Stomach (tissue), 9 donors: Measurements from ENCODE around the gene CYP26B1. TPM values are rescaled to one million over a fixed set of nuclear protein-coding genes. Genes with fewer than 3 reads are reported as not detected.

Experiments used
- DNase-seq, 2 donors: peaks; one replicate each; pipeline versions ENCODE4 v3.0.0 to v3.0.0-alpha.2; 2013 to 2019
- H3K27ac ChIP-seq, 5 donors: fragments of 200-600 bp in 4 of 5; sonication (generic) in 4 of 5; one replicate each; pipeline ENCODE4 v1.5.1; 2013 to 2019; ENCODE audit warnings: mild to moderate bottlenecking in 1 of 5, moderate library complexity in 1 of 5
- H3K27me3 ChIP-seq, 3 donors: fragments of 200-600 bp; sonication (generic); one replicate each; pipeline ENCODE4 v1.5.1; 2017 to 2019; ENCODE audit warnings: mixed run types in 1 of 3
- H3K36me3 ChIP-seq, 4 donors: fragments of 200-600 bp; sonication (generic); 1 replicate in 3 of 4; 2 replicates in 1 of 4; pipeline ENCODE4 v1.5.1; 2016 to 2019
- H3K4me1 ChIP-seq, 4 donors: fragments of 200-600 bp; sonication (generic); one replicate each; pipeline ENCODE4 v1.5.1; 2016 to 2019
- H3K4me3 ChIP-seq, 4 donors: fragments of 200-600 bp; sonication (generic) in 3 of 4; one replicate each; pipeline ENCODE4 v1.5.1; 2016 to 2019; ENCODE audit warnings: mild to moderate bottlenecking in 1 of 4
- H3K9me3 ChIP-seq, 4 donors: fragments of 200-600 bp; sonication (generic); one replicate each; pipeline ENCODE4 v1.5.1; 2016 to 2019
- CTCF ChIP-seq, 7 experiments: fragments of 450-650 bp in 4 of 7; fragments of 200-600 bp in 3 of 7; sonication (generic) in 3 of 7; IDR thresholded peaks; one replicate each; pipeline ENCODE4 v1.5.1; 2016 to 2019; ENCODE audit warnings: antibody characterized with exemption in 7 of 7, control low read depth in 2 of 7, mild to moderate bottlenecking in 1 of 7
- EP300 ChIP-seq: sonication (generic); formaldehyde crosslinking; IDR thresholded peaks from one replicate; pipeline ENCODE4 v1.6.1; 2017; ENCODE audit warnings: antibody characterized with exemption
- POLR2A ChIP-seq, 4 donors: fragments of 450-650 bp; IDR thresholded peaks; one replicate each; pipeline ENCODE4 v1.6.1; 2016; ENCODE audit warnings: antibody characterized with exemption in 4 of 4, control low read depth in 2 of 4, mild to moderate bottlenecking in 1 of 4, moderate library complexity in 1 of 4
- POLR2AphosphoS5 ChIP-seq, 3 donors: sonication (generic); formaldehyde crosslinking; IDR thresholded peaks; one replicate each; pipeline ENCODE4 v1.6.1; 2016; ENCODE audit warnings: antibody characterized with exemption in 3 of 3
- WGBS, 5 donors: extraction: QIAGEN DNeasy Blood & Tissue Kit in 3 of 5; methylation state at CpG; one replicate each; pipeline versions ENCODE4 v1.1.5 to v1.1.7; 2013 to 2018; 5-methylcytosine and 5-hydroxymethylcytosine counted together
- intact Hi-C: fragments of 100-400 bp; cut with DNase I; formaldehyde crosslinking; loops from one replicate; pipeline ENCODE4 v1.15.1; 2023; ENCODE audit warnings: low total_unique reads
- polyA plus RNA-seq, 3 donors: library from polyadenylated mRNA; stranded (reverse); fragments of 200-250 nt; gene quantifications; one replicate each; pipeline ENCODE4 v1.2.3, GENCODE V29; 2013
- total RNA-seq, 5 donors: library from RNA; depleted of rRNA; stranded (reverse); fragments of >200 nt; gene quantifications; one replicate each; pipeline versions ENCODE4 v1.1.0 to v1.2.3, GENCODE V29; 2014 to 2016
- donor health status: healthy with polysubstance abuse.
- donor health status: Bipolar disorder and iron deficiency.
- donor health status: healthy.

The CYP26B1 gene
- total and polyA plus RNA-seq, 8 donors, result 0.45 to 2.4 (median 1.1) TPM; not detected in 3

DNA sequence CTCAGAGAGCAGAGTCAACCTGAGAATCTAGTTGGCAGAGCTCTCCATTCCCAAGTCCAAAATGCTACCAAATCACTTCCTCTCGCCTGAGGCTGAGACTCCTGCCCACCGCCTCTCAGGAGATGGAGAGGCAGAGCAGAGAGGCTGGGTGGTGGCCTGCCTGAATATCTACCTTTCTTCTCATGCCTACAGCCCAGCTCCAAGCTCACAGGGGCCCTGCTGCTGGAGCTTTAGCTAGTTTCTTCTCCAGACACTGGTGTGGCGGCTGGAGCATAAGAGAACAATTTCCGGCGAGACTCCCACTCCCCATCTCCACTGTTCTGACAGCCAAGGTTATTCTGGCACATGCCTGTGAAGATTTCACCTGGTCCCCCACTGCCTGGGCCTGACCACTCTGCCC, 8.1 kb upstream of the CYP26B1 start:
- intact Hi-C loops, result no loop called here
- Histone ChIP-seq H3K4me3 (no peak overlapping the region), H3K36me3 (no peaks in the 10 kb centered on the region), H3K27ac (no peak overlapping the region), H3K4me1 (peaks cover 0 to under 1% (median under 1%) of the 10 kb centered on the region in 4 donors), H3K27me3 (peaks cover 0 to 83% (median 13%) of the 10 kb centered on the region in 3 donors), H3K9me3 (no peaks in the 10 kb centered on the region)
- TF ChIP-seq EP300 (no peak), CTCF (IDR thresholded peaks at IDR 0.05) (no peak), POLR2A (IDR thresholded peaks at IDR 0.05) (no peak), POLR2AphosphoS5 (IDR thresholded peaks at IDR 0.05) (no peak)
- WGBS, 5 donors, result 88 to 97% (median 89%) methylated on average over 3 to 5 of the region's 5 CpGs
- DNase-seq, result peak in 1 of 2 donors; percentile 16

- 74 to 87% (median 77%) methylated on average over 3 of the region's 3 CpGs for WGBS, 5 donors
- H3K4me3 ChIP-seq, result no peak overlapping the region
- no peak for DNase-seq
- no peaks in the 10 kb centered on the region for H3K36me3 ChIP-seq
- TF ChIP-seq POLR2A (IDR thresholded peaks at IDR 0.05) (no peak), POLR2AphosphoS5 (IDR thresholded peaks at IDR 0.05) (no peak)
- no peaks in the 10 kb centered on the region for H3K9me3 ChIP-seq
- peaks cover under 1 to 6% (median 6%) of the 10 kb centered on the region in 4 donors for H3K4me1 ChIP-seq
- H3K27me3 ChIP-seq, result peaks cover 0 to 89% (median 17%) of the 10 kb centered on the region in 3 donors
- intact Hi-C loops, result no loop called here
- no peak overlapping the region for H3K27ac ChIP-seq
These were observed 7.5 kb upstream of the CYP26B1 start for GRCh38 chr2:72155151-72155550.

DNA sequence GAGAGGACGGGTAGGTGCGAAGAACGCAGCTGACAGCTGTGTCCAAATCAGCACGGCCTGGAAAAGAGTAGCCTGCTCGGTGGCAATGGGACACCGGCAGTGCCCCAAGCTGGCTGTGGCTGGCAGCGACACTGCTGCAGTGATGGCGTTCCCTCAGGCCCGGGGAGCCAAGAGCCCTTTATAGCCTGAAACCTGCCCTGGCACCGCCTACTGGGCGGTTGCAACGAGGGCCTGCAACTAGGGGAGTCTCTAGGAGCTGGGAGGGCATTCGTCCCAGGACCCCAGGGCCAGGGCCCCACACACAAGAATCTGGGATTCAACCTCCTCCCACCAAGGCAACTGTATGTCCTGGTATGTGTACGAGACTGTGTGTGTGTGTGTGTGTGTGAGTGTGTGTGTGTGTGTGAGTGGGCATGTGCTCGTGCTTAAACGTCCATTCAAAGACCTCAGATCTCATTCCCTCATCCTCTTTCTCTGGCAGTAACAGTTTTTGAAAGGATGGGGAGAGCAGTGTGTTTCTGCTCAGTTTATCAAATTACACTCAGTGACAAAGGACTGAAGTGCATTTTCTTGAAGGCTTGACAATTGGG, 6.8 kb upstream of the CYP26B1 start:
- DNase-seq, result peak in 1 of 2 donors; percentile 17
- TF ChIP-seq CTCF (IDR thresholded peaks at IDR 0.05) (no peak), POLR2AphosphoS5 (IDR thresholded peaks at IDR 0.05) (no peak), EP300 (no peak), POLR2A (IDR thresholded peaks at IDR 0.05) (no peak)
- Histone ChIP-seq H3K9me3 (no peaks in the 10 kb centered on the region), H3K27me3 (peaks cover 0 to 96% (median 24%) of the 10 kb centered on the region in 3 donors), H3K27ac (no peak overlapping the region), H3K4me3 (no peak overlapping the region), H3K36me3 (no peaks in the 10 kb centered on the region), H3K4me1 (peaks cover 7 to 13% (median 13%) of the 10 kb centered on the region in 4 donors)
- WGBS, 5 donors, result 75 to 88% (median 85%) methylated on average over 16 of the region's 16 CpGs
- intact Hi-C loops, result loop anchor here (5.0 kb wide), 2 partner anchors 227 to 607 kb away; no protein-coding TSS in a partner anchor

- DNase-seq, result no peak
- Histone ChIP-seq H3K27me3 (peaks cover 0 to 97% (median 30%) of the 10 kb centered on the region in 3 donors), H3K27ac (no peak overlapping the region), H3K4me1 (peaks cover 13 to 18% (median 18%) of the 10 kb centered on the region in 4 donors), H3K36me3 (no peaks in the 10 kb centered on the region), H3K9me3 (no peaks in the 10 kb centered on the region), H3K4me3 (no peak overlapping the region)
- intact Hi-C loops, result loop anchor here (5.0 kb wide), 2 partner anchors 227 to 607 kb away; no protein-coding TSS in a partner anchor
- WGBS, 5 donors, result 86 to 93% (median 87%) methylated on average over 5 of the region's 5 CpGs
- TF ChIP-seq CTCF (IDR thresholded peaks at IDR 0.05), result no peak
- no peak for TF ChIP-seq POLR2A (IDR thresholded peaks at IDR 0.05)
- TF ChIP-seq POLR2AphosphoS5 (IDR thresholded peaks at IDR 0.05), result no peak
- TF ChIP-seq EP300, result no peak
These were observed 6.3 kb upstream of the CYP26B1 start for GRCh38 chr2:72153924-72154323.
